ENCODE results near the gene ZNF621. TPM values are rescaled to one million over a fixed set of nuclear protein-coding genes. Genes with fewer than 3 reads are reported as not detected.

Gene ZNF621
- total RNA-seq, 4 donors from 2014 or later: 6.5 to 35.7 (median 16.3) TPM

DNA sequence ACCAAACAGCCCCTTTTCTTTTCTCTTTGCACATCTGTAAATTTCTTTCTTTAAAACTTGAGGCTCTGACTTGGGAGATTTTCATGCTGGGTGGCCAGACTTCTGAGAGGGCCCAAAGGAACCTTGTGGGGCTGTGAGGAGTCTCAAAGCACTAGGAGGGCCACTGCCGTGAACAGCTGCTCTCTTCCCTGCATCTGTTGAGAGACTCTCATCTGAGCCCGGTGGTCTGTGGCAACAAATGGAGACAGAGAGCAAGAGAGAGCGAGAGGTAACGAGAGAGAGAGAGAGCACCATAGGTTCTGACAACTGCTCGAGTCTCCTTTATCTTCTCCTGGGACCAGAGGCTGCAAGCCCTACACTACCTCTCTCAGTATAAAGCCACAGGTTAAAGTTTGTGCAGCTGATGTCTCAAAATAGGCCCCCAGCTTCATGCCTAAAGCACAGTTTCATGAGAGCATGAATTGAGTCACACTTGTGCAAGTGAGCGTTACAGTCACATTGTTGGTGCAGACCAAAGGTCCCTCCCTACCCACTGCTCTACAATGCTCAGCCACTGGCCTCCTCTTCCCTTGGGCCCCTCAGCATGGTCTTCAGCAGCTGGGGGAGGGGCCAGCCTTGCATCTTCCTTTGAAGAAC is 60.7 kb downstream of the ZNF621 start:
- Histone ChIP-seq H3K4me1 (no peaks in the 10 kb centered on the region), H3K9me3 (no peaks in the 10 kb centered on the region), H3K36me3 (no peaks in the 10 kb centered on the region), H3K4me3 (no peak overlapping the region), H3K27me3 (no peaks in the 10 kb centered on the region), H3K27ac (peak overlapping the region; percentile 8 to 31)
- intact Hi-C loops (cut with DNase I; ENCODE audit: low total_unique reads): no loop called here
- no peak for TF ChIP-seq POLR2A (IDR thresholded peaks at IDR 0.05)
- TF ChIP-seq, protein P1, sequence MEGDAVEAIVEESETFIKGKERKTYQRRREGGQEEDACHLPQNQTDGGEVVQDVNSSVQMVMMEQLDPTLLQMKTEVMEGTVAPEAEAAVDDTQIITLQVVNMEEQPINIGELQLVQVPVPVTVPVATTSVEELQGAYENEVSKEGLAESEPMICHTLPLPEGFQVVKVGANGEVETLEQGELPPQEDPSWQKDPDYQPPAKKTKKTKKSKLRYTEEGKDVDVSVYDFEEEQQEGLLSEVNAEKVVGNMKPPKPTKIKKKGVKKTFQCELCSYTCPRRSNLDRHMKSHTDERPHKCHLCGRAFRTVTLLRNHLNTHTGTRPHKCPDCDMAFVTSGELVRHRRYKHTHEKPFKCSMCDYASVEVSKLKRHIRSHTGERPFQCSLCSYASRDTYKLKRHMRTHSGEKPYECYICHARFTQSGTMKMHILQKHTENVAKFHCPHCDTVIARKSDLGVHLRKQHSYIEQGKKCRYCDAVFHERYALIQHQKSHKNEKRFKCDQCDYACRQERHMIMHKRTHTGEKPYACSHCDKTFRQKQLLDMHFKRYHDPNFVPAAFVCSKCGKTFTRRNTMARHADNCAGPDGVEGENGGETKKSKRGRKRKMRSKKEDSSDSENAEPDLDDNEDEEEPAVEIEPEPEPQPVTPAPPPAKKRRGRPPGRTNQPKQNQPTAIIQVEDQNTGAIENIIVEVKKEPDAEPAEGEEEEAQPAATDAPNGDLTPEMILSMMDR (IDR thresholded peaks at IDR 0.05): no peak
- DNase-seq: no peak

DNA sequence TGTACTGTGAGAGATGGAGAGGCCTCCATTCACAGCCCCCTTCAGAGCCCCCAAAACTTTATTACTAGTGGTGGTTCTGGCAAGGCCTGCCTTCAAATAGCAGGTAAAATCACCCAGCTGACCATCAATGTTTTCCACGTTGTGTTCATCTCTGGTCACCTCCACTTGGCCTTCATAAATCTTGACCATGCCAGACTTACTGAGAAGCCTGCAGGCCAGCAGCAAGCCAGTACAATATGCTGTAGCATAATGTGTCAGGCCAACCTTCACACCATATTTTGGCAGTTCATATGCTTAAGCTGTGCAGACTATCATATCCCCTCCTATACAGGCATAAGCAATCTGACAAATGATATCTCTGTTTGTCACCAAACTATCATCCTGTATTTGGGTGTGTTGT is 62.1 kb downstream of the ZNF621 start:
- Histone ChIP-seq H3K36me3 (no peaks in the 10 kb centered on the region), H3K27me3 (no peaks in the 10 kb centered on the region), H3K27ac (no peak overlapping the region), H3K4me1 (no peaks in the 10 kb centered on the region), H3K9me3 (no peaks in the 10 kb centered on the region), H3K4me3 (no peak overlapping the region)
- intact Hi-C loops (cut with DNase I; ENCODE audit: low total_unique reads): no loop called here
- TF ChIP-seq POLR2A (IDR thresholded peaks at IDR 0.05): no peak
- TF ChIP-seq, protein P1 (IDR thresholded peaks at IDR 0.05): no peak
- no peak for DNase-seq

DNA sequence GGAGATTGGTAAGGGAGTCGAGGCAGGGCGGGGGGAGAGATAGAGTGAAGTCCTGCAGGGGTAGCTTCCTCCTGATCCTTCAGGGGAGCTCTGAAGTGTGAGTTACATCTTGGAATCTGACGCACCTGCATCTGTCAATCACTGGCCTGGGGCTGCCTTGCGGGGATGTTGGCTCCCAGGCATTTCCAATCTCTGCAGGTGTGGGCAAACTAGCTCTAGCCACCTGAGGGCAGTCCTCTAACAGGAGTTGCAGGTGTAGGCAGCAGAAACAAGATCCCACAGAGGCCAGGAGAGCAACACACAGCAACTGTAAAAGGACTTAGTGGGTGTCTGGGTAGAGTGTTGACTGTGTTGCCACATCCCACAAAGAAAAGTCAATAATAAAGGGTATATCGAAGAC is 63.6 kb downstream of the ZNF621 start:
- no peak for DNase-seq
- intact Hi-C loops (cut with DNase I; ENCODE audit: low total_unique reads): no loop called here

More for the DNA sequence above, 63.6 kb downstream of the ZNF621 start:
- Histone ChIP-seq H3K4me3 (no peak overlapping the region), H3K27me3 (no peaks in the 10 kb centered on the region), H3K4me1 (no peaks in the 10 kb centered on the region), H3K36me3 (no peaks in the 10 kb centered on the region), H3K27ac (no peak overlapping the region), H3K9me3 (no peaks in the 10 kb centered on the region)
- TF ChIP-seq, protein P1 (IDR thresholded peaks at IDR 0.05): no peak
- no peak for TF ChIP-seq POLR2A (IDR thresholded peaks at IDR 0.05)

Small RNA genes within 50 kb of the gene (small RNA-seq; reads per million reads assigned to genes)
- gene RNU5B-2P: not detected

Other genes starting within 250 kb of the ZNF621 start
- 10 to 100 TPM; 18.5 to 68.7 (median 30.7) TPM for gene EIF1B, start 215.3 kb upstream of the ZNF621 start, total RNA-seq
- gene ENTPD3, start 137.8 kb upstream of the ZNF621 start, total RNA-seq: 1 to 10 TPM in 2 of 4 donors, under 1 TPM in 2; 0.88 to 4.9 (median 2.1) TPM
- gene RPL14, start 67.6 kb upstream of the ZNF621 start, total RNA-seq: 1,000 to 10,000 TPM in 1 of 4 donors, 100 to 1,000 TPM in 3; 246 to 2,060 (median 607) TPM
- 10 to 100 TPM in 1 of 4 donors, 1 to 10 TPM in 2, under 1 TPM in 1; 0.59 to 11.9 (median 6.1) TPM for gene ZNF619, start 47.8 kb upstream of the ZNF621 start, total RNA-seq
- 10 to 100 TPM in 1 of 4 donors, 1 to 10 TPM in 2, not detected in 1; 1.3 to 12.4 (median 5.9) TPM for gene ZNF620, start 18.9 kb upstream of the ZNF621 start, total RNA-seq

Measured in uterus (tissue), 4 donors.